ENCODE data around the gene CCL17. TPM values are rescaled to one million over a fixed set of nuclear protein-coding genes. Genes with fewer than 3 reads are reported as not detected.
"Not testable (repeated sequence)": the region's sequence is repeated elsewhere in the genome, so short reads cannot be mapped to it uniquely, and the experiment has no call there.

Gene CCL17
- total RNA-seq, 1 experiment from 2014 or later, result 2.1 TPM

GRCh38 chr16:57413733-57414132 lies 9.2 kb downstream of the CCL17 start:
- in situ Hi-C loops (cut with HindIII; ENCODE audit: low pct_unique_long_range_greater_than_20kb, low sequenced_read_pairs), result no loop called here

GRCh38 chr16:57416084-57416483 lies 11.5 kb downstream of the CCL17 start:
- no peak for DNase-seq (ENCODE audit: low read depth, low spot score)
- in situ Hi-C loops (cut with HindIII; ENCODE audit: low pct_unique_long_range_greater_than_20kb, low sequenced_read_pairs), result no loop called here

More at GRCh38 chr16:57413733-57414132, 9.2 kb downstream of the CCL17 start:
- DNase-seq (ENCODE audit: low read depth, low spot score), result no peak

GRCh38 chr16:57419506-57419905 lies 14.9 kb downstream of the CCL17 start:
- DNase-seq (ENCODE audit: low read depth, low spot score), result no peak
- in situ Hi-C loops (cut with HindIII; ENCODE audit: low pct_unique_long_range_greater_than_20kb, low sequenced_read_pairs), result no loop called here

GRCh38 chr16:57422026-57422944 lies 17.7 kb downstream of the CCL17 start:
- in situ Hi-C loops (cut with HindIII; ENCODE audit: low pct_unique_long_range_greater_than_20kb, low sequenced_read_pairs), result no loop called here

DNA sequence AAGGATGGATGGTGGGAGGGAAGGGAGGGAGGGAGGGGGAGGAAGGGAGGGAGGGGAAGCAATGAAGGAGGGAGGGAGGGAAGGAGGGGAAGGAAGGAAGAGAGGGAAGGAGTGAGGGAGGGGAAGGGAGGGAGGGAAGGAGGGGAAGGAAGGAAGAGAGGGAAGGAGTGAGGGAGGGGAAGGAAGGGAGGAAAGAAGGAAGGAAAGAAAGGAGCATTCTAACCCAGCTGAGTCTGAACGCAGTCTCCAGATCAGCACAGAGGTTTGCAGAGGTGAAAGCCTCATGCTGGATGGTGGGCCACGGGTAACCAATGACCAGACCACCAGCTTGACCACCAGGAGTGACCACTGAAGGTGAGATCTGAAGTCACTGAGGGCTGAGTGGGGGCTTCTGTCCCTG lies 18.6 kb downstream of the CCL17 start:
- in situ Hi-C loops (cut with HindIII; ENCODE audit: low pct_unique_long_range_greater_than_20kb, low sequenced_read_pairs), result no loop called here
- DNase-seq (ENCODE audit: low read depth, low spot score), result no peak

More at GRCh38 chr16:57422026-57422944, 17.7 kb downstream of the CCL17 start:
- peak; percentile 83 for DNase-seq (ENCODE audit: low read depth, low spot score)

DNA sequence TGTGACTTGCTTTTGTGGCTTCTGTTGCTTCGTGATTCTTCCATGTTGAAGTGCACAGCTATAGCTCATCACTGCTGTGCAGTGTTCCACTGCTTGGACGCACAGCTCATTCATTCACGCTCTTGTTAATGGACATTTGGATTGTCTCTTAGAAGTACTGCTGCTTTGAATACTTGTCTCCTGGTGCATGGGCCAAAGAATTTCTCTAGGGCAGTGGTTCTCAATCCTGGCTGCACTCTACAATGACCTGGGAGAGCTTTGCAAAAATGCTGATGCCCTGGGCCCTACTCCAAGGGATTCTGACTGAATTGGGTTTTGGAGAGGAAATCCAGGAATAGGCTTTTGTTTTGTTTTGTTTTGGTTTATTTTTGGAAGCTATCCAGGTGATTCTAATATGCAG lies 20.0 kb downstream of the CCL17 start:
- in situ Hi-C loops (cut with HindIII; ENCODE audit: low pct_unique_long_range_greater_than_20kb, low sequenced_read_pairs), result no loop called here
- no peak for DNase-seq (ENCODE audit: low read depth, low spot score)

DNA sequence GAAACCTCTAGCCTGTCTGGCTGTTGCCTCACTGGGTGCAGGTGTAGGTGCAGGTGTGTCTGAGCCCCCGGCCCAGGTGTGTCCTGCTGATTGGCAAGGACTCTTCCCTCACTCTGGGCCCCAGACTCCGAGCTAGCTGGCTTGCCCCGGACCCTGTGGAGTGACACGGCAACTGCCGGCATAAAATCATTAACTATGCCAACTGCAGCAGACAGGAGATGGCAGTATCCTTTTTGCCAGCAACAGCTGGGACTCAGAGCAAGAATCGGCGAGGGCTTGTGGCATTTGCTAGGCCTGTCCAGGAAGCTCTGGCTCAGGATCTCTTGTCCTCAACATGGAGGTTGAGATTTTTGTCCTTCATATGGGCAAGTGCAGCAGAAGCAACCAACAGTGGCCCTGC lies 21.8 kb downstream of the CCL17 start:
- no peak for DNase-seq (ENCODE audit: low read depth, low spot score)
- in situ Hi-C loops (cut with HindIII; ENCODE audit: low pct_unique_long_range_greater_than_20kb, low sequenced_read_pairs), result no loop called here

DNA sequence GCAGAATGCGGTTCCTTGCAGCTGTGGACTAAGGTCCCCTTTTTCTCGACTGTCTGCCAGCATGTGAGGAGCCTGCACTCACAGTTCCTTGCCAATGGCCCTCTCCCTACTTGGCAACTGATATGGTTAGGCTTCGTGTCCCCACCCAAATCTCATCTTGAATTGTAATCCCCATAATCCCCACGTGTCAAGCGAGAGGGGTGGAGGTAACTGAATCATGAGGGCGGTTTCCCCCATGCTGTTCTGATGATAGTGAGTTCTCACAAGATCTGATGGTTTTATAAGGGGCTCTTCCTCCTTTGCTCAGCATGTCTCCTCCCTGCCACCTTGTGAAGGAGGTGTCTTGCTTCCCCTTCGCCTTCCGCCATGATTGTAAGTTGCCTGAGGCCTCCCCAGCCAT lies 22.7 kb downstream of the CCL17 start:
- in situ Hi-C loops (cut with HindIII; ENCODE audit: low pct_unique_long_range_greater_than_20kb, low sequenced_read_pairs), result no loop called here

DNA sequence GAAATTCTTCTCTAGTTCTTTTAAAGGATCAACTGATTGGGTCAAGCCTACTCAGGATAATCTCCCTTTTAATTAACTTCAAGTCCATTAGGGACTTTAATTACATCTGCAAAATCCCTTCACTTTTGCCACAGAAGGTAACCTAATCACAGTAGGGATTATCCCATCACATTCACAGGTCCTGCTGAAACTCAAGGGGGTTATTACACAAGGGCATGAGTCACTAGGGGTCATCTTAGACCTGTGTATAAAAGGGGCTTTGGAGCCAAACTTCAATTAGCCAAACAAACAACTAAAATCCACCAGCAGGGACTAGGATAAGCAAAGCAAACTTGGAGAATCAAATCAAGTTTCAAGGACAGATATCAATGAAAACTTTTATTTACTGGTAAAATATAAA lies 23.3 kb downstream of the CCL17 start:
- DNase-seq (ENCODE audit: low read depth, low spot score), result no peak
- in situ Hi-C loops (cut with HindIII; ENCODE audit: low pct_unique_long_range_greater_than_20kb, low sequenced_read_pairs), result no loop called here

More for the DNA sequence above, 22.7 kb downstream of the CCL17 start:
- no peak for DNase-seq (ENCODE audit: low read depth, low spot score)

GRCh38 chr16:57430955-57431354 lies 26.4 kb downstream of the CCL17 start:
- in situ Hi-C loops (cut with HindIII; ENCODE audit: low pct_unique_long_range_greater_than_20kb, low sequenced_read_pairs), result no loop called here
- no peak for DNase-seq (ENCODE audit: low read depth, low spot score)

DNA sequence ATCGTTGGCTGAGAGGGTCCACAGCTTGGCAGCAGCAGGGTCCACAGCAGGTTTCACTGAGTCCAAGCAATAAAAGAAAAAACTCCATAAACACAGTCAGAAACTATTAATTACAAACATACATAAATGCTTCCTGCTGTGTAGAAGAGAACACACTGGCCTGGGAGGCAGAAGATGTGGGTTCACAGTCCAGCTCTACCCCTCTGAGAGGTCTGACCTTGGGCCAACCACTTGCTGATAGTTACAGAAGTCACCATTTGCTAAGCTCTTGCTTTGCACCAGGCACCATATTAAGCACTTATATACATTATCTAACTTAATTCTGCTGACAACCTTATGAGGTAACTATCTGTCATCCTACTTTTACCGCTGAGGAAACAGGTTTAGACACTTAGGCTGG lies 27.9 kb downstream of the CCL17 start:
- no peak for DNase-seq (ENCODE audit: low read depth, low spot score)
- in situ Hi-C loops (cut with HindIII; ENCODE audit: low pct_unique_long_range_greater_than_20kb, low sequenced_read_pairs), result no loop called here

DNA sequence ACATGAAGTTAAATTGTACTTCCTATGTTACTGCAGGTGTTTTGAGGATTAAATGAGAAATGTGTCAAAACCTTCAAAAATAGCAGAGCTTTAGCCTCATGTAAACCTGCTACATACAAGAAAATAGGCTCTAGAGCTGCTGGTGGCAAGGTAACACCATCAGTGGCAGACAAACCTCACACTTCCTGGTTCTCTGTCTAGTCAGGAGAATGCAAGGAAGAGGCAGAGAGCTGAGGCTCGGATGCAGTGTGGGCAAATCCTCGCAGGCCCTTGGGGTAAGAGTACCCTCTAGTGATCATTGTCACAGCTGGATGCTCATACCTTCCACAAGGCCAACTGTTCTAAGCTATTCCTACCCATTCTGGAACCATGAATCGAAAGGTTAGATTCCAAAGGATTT lies 28.4 kb downstream of the CCL17 start:
- in situ Hi-C loops (cut with HindIII; ENCODE audit: low pct_unique_long_range_greater_than_20kb, low sequenced_read_pairs), result no loop called here
- no peak for DNase-seq (ENCODE audit: low read depth, low spot score)

DNA sequence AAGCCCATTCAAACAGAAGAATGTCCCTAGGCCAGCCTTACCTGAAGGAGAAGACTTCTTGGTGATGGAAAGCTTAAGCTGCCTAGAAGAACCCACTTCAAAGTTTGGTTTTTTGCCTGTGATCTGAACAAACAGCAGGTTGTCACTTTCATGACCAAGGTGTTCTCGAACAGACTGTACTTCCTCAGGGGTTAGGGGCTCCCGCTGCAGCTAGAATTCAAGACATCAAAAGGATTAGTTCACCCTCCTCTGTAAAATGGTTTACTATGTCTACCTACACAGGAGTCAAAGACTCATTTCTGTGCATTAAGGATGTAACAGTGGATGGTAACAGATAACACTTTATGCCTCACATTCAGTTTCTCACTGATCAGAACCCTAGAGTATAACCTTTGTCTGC lies 29.4 kb downstream of the CCL17 start:
- in situ Hi-C loops (cut with HindIII; ENCODE audit: low pct_unique_long_range_greater_than_20kb, low sequenced_read_pairs), result no loop called here
- DNase-seq (ENCODE audit: low read depth, low spot score), result no peak

DNA sequence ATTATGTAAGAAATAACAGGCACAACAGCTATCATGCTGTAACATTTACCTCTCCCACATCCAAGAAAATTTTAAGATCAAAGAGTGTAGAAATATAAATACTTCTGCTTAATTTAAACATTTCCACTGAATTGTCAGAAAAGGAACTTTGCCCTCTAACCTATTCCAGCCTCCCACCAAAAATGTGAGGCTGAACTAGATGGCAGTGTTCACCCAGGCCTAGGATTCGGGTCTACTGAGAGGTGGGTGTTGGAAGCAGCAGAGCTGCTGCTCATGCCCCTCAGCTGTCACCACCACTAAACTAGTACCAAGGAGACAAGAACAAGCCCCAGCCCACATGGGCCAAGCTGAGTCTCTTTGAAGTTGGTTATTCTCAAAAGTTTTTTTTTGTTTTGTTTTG lies 31.3 kb downstream of the CCL17 start:
- in situ Hi-C loops (cut with HindIII; ENCODE audit: low pct_unique_long_range_greater_than_20kb, low sequenced_read_pairs), result no loop called here
- DNase-seq (ENCODE audit: low read depth, low spot score), result no peak

- DNase-seq (ENCODE audit: low read depth, low spot score); in situ Hi-C loops (cut with HindIII; ENCODE audit: low pct_unique_long_range_greater_than_20kb, low sequenced_read_pairs): not testable (repeated sequence)
Measured at GRCh38 chr16:57439947-57440346, 35.4 kb downstream of the CCL17 start.

GRCh38 chr16:57440551-57440950 lies 36.0 kb downstream of the CCL17 start:
- DNase-seq (ENCODE audit: low read depth, low spot score); in situ Hi-C loops (cut with HindIII; ENCODE audit: low pct_unique_long_range_greater_than_20kb, low sequenced_read_pairs): not testable (repeated sequence)

GRCh38 chr16:57444711-57445110 lies 40.1 kb downstream of the CCL17 start:
- no peak for DNase-seq (ENCODE audit: low read depth, low spot score)
- in situ Hi-C loops (cut with HindIII; ENCODE audit: low pct_unique_long_range_greater_than_20kb, low sequenced_read_pairs), result no loop called here

DNA sequence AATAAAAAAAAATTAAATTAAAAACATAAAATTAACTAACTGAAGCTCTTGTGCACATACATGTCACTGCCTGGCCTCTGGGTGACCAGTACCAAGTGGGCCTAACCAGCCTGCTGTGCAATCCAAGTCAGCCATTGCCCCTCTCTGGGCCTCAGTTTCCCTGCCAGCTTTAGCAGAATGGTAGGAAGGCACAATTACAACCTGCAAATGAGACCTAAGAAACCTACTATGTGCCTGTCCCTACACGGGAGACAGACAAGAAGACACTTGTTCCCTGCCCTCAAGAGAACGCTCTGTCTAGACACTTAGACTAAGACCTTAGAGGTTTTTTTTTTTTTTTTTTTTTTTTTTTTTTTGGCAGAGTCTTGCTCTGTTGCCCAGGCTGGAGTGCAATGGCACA lies 40.9 kb downstream of the CCL17 start:
- in situ Hi-C loops (cut with HindIII; ENCODE audit: low pct_unique_long_range_greater_than_20kb, low sequenced_read_pairs), result no loop called here
- no peak for DNase-seq (ENCODE audit: low read depth, low spot score)

- peak; percentile 37 for DNase-seq (ENCODE audit: low read depth, low spot score)
- in situ Hi-C loops (cut with HindIII; ENCODE audit: low pct_unique_long_range_greater_than_20kb, low sequenced_read_pairs), result no loop called here
Measured at GRCh38 chr16:57446531-57447185, 42.1 kb downstream of the CCL17 start.
